COLO829 (cell line): Measurements from ENCODE around the gene IL33.

ENCODE experiments used
- DNase-seq: peaks from one replicate; pipeline ENCODE4 v3.0.0; 2012; ENCODE audit warnings: low spot score

The IL33 gene

DNA sequence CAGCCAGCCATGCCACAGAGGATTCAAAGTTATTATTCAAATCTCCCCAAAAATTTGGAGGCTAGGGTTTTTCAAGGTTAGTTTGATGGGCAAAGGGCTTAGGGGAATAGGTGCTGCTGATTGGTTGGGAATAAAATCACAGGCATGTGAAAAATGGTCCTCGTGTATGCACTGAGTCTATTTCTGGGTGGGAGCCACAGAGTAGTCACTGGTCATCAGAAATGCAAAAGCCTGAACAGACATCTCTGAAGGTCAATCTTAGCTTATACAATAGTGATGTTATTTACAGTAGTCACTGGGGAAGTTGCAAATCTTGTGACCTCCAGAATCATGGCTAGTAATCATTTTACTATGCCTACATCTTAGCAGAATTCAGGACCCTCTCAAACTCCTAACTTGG lies 1.3 kb downstream of the IL33 start:
- DNase-seq: no peak

- peak; percentile 19 for DNase-seq
These were observed 2.5 kb downstream of the IL33 start for GRCh38 chr9:6218099-6218502.

- no peak for DNase-seq
These were observed 3.4 kb downstream of the IL33 start for GRCh38 chr9:6219040-6219439.

DNA sequence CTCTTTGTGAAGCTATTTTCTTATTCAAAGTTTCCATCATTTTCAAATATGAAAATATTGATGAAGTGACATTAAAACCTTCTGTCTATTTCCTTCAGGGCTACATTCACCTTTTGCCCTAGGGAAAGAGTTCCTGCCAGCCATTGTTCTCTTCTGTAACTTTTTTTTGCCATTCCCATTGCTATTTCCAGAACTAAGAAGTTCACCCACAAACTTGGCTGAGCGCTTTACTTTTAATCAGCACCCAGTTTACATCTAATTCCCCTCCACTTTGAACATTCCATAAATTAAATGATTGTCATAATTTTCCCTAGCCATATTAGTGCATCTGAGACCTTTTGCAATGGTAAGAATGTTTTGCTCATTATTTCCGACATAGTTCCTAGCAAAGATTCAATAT lies 4.4 kb downstream of the IL33 start:
- no peak for DNase-seq

- DNase-seq: no peak
These were observed 9.0 kb downstream of the IL33 start for GRCh38 chr9:6224393-6225154.

- no peak for DNase-seq
These were observed 11.1 kb downstream of the IL33 start for GRCh38 chr9:6226696-6227095.

DNA sequence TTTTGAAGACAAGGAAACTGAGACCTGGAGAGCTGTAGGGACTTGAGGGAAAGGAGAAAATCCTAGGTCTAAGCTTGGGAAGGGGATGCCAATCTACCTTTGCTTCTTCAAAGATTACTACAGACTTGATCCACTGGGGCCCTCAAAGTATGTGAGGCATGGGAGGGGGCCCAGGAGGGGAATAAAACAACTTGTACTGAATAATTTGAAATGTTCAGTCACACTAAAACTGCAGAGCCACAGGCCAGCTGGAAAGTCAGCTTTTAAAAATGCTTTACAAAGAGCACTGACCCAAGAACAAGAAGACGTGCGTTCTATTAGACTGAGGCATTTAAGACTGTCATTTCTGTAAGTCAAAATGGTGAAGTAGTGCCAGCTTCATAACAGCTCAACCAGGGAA lies 13.6 kb downstream of the IL33 start:
- DNase-seq: no peak

GRCh38 chr9:6229619-6230018 lies 14.0 kb downstream of the IL33 start:
- no peak for DNase-seq

- DNase-seq: peak; percentile 16
These were observed 14.6 kb downstream of the IL33 start for GRCh38 chr9:6230037-6230780.

GRCh38 chr9:6232336-6232945 lies 16.8 kb downstream of the IL33 start:
- DNase-seq: no peak

GRCh38 chr9:6234014-6234413 lies 18.4 kb downstream of the IL33 start:
- no peak for DNase-seq

DNA sequence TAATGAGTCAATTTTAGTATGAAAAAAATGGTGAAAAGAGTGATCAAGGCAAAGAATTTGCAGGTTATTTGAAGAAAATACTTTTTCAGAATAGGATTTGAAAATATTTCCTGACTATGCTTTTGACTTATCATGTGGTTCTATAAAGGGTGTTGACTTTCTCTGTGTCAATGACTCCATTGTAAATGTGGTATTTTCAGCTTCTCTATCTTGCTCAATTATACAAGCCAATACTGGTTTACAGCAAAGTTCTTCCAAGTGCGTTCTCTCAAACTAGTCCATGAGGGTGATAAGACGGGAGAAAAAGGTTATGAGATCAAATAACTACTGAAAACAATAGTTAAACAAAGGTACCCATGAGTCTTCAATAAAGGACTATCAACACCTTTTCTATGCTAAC lies 21.7 kb downstream of the IL33 start:
- DNase-seq: peak; percentile 28

GRCh38 chr9:6239048-6239461 lies 23.4 kb downstream of the IL33 start:
- DNase-seq: no peak

GRCh38 chr9:6239694-6240093 lies 24.1 kb downstream of the IL33 start:
- DNase-seq: no peak

DNA sequence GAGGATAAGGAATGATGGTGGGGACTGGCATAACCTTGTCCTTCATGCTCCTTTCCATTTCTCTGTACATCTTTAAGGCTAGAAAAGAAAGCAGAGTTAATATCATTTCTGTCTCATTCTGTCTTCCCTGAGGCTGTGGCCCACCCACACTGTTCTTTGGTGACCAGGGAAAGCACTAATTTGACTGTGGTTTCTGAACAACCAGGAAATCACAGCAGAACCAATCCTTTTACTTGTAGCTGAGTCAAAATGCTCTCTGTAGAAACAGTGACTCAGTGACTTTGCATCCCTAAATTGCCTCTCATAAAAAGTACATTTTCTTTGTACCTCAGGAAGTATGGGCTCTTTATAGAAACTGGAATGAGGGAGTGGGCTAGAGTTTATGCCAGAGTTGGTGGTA lies 28.1 kb downstream of the IL33 start:
- peak; percentile 13 for DNase-seq

DNA sequence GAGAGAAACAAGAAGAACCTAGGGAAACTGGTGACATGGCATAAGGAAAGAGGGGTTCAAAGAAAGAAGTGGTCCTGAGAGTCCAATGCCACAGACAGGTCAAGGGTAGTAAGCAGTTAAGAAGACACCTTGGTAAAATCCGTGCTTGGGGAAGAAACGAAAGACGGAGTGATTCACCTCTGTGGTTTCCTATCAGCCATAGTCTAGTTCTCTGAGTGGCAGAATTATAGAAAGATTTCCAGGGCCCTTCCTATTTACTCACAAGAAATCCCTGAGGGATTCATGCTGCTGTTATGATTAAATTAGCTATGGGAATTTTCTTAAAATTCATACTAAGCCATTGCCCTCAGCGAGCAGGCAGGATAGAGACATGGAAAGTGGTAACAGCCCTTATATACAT lies 31.7 kb downstream of the IL33 start:
- DNase-seq: no peak

- no peak for DNase-seq
These were observed 53.3 kb downstream of the IL33 start for GRCh38 chr9:6268826-6269397.

- no peak for DNase-seq
These were observed 55.3 kb downstream of the IL33 start for GRCh38 chr9:6270896-6271295.

GRCh38 chr9:6271508-6272228 lies 56.1 kb downstream of the IL33 start:
- DNase-seq: no peak

- no peak for DNase-seq
These were observed 56.6 kb downstream of the IL33 start for GRCh38 chr9:6272229-6272598.

DNA sequence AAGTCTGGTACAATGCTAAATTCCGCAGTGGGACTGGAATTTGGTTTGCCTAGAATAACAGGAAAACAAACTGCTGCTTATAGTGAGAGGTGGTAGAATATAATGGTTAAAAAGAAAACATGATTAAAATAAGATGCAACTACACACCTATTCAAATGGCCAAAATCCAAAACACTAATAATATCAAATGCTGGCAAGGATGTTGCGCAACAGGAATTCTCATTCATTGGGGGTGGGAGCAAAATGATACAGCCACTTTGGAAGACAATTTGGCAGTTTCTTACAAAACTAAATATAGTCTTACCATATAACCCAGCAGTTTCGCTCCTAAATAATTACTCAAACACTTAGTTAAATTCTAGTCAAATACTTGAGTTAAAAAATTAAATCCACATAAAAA lies 61.8 kb downstream of the IL33 start:
- DNase-seq: no peak

DNA sequence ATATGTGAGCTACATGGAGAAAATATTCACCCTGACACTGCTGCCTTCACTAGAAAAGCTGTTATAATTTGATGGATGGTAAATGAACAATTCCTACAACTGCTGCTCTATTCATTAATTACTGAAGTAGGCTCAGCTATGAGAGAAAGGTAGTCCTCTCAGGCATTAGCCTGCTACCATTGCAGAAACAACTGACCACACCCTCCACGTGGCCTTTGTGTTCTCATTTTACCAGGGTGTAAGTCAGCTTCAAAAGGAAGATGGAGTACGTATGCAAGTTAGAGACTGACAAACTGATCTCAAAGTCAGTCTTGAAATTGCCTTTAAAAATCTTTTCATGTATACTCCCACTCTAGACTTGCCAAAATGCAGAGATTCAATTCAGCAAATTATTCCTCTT lies 86.3 kb downstream of the IL33 start:
- no peak for DNase-seq
